Muscle layer of duodenum (tissue), 2 donors: ENCODE results near the gene MRPL48.

Experiments
- H3K27ac ChIP-seq: one replicate; pipeline ENCODE4 v1.7.0; 2013; ENCODE audit warnings: mild to moderate bottlenecking, low read length
- H3K27me3 ChIP-seq: one replicate; pipeline ENCODE4 v1.7.0; 2013; ENCODE audit warnings: low read depth, mild to moderate bottlenecking, control low read depth, low read length
- H3K36me3 ChIP-seq, 2 donors: one replicate each; pipeline ENCODE4 v1.7.0; 2013; ENCODE audit warnings: low read length in 2 of 2, control low read depth in 1 of 2, mild to moderate bottlenecking in 1 of 2; ENCODE audit not compliant: insufficient read depth in 2 of 2, control insufficient read depth in 1 of 2
- H3K4me1 ChIP-seq, 2 donors: one replicate each; pipeline ENCODE4 v1.7.0; 2013; ENCODE audit warnings: low read length in 2 of 2, mild to moderate bottlenecking in 2 of 2, control low read depth in 1 of 2, moderate library complexity in 1 of 2; ENCODE audit not compliant: insufficient read depth in 2 of 2, control insufficient read depth in 1 of 2
- H3K4me3 ChIP-seq, 2 donors: one replicate each; pipeline ENCODE4 v1.7.0; 2013; ENCODE audit warnings: low read length in 2 of 2, low read depth in 1 of 2, mild to moderate bottlenecking in 1 of 2
- H3K9me3 ChIP-seq, 2 donors: one replicate each; pipeline ENCODE4 v1.7.0; 2013; ENCODE audit warnings: low read length in 2 of 2, control low read depth in 1 of 2, mild to moderate bottlenecking in 1 of 2; ENCODE audit not compliant: control insufficient read depth in 1 of 2
- donor health status: healthy.

The MRPL48 gene

DNA sequence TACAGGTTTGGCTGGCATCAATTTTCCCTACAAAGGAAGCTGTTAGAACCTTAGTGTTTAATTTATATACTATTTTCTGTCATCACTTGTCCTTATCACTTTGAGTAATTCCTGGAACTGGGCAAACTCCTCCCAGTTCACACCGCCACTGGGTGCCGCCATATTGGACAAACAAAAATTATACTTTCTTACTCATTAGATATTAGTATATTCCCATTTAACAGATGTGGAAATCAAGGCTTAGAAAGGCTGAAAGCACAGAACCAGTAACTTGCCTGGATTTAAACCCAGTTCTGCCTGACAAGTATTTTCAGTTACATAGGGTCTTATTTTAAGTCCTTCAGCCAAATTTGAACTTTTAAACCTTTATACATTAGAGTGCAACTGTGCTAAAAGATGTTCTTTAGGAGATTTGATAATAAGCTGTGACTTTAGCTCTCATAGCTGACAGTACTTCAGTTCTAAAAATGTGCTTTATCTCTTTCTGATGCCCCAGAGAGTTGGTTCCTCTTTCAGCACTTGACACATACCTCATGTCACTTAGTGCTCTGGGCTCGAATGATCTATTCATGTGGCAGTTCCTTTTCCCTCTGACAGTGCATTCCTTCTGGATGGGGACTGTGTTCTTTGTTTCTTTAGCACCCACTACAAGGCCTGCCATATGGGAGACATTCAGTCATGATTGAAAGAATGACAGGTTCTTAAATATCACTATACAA, 63.5 kb downstream of the MRPL48 start:
- Histone ChIP-seq H3K4me1 (no peaks in the 10 kb centered on the region), H3K9me3 (no peaks in the 10 kb centered on the region), H3K4me3 (no peak overlapping the region), H3K27ac (no peak overlapping the region), H3K36me3 (no peaks in the 10 kb centered on the region), H3K27me3 (no peaks in the 10 kb centered on the region)

DNA sequence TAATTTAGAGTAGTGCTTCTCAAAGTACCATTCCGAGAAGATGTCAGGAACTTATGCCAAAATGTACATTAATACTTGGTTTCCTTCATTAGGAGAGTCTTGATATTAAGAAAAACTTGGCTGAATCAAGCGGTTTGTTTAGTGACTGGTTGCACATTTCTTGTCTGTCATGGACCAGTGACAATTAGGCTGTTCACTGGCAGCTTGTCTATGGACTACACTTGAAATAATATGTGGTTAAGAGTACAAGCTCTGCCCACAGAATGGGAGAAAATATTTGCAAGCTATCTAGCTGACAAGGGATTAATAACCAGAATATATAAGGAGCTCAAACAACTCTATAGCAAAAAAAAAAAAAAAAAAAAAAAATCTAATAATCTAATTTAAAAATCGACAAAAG, 64.4 kb downstream of the MRPL48 start:
- H3K4me3 ChIP-seq, result no peak overlapping the region
- no peaks in the 10 kb centered on the region for H3K9me3 ChIP-seq
- H3K36me3 ChIP-seq, result no peaks in the 10 kb centered on the region
- no peak overlapping the region for H3K27ac ChIP-seq
- no peaks in the 10 kb centered on the region for H3K27me3 ChIP-seq
- H3K4me1 ChIP-seq, result no peaks in the 10 kb centered on the region

DNA sequence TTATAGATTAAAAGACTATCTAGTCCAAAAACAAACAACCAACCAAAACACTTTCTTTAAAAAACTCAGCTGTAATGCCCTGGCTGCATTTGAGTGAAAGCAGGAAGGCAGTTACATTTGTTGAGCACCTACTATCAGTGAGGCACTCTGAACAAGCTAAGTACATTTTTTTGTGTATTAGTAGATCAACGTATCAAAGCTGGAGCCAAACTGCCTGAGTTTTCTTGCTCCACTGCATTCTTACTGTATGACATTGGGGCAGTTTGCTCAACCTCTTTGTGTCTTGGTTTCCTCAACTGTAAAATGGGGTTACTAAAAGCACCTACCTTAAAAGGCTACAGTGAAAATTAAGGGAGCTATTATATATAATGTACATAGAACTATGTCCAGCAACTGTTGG, 67.0 kb downstream of the MRPL48 start:
- no peak overlapping the region for H3K4me3 ChIP-seq
- H3K9me3 ChIP-seq, result no peaks in the 10 kb centered on the region
- no peaks in the 10 kb centered on the region for H3K27me3 ChIP-seq
- H3K36me3 ChIP-seq, result peaks cover 0 to 4% of the 10 kb centered on the region in 2 donors
- no peak overlapping the region for H3K27ac ChIP-seq
- H3K4me1 ChIP-seq, result no peaks in the 10 kb centered on the region

DNA sequence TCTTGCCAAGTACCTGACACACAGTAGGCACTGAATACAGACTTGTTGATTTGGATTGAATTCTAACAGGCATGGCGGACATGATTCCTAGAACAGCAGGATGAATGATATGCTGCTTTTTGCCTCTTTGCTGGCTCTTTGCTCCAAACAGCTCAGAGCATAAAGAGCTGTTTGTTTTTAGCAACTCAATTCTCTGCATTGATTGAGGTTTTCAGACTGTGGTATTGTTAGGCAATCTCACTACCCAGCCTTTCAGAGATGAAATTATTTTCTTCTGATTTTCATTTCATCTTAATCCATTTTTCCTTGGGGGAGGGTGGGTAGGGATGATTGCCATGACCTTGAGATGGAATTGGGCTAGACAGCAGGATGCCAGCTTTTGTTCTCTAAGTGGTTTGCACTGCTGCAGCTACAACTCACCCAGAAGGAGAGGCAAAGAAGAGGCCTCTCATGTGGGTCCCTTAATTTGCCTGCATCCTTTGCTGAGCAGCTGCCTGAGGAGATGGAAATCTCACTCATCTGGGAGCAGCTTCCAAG, 68.4 kb downstream of the MRPL48 start:
- Histone ChIP-seq H3K4me3 (no peak overlapping the region), H3K4me1 (no peaks in the 10 kb centered on the region), H3K36me3 (peaks cover 0 to 6% of the 10 kb centered on the region in 2 donors), H3K27me3 (no peaks in the 10 kb centered on the region), H3K27ac (no peak overlapping the region), H3K9me3 (no peaks in the 10 kb centered on the region)

DNA sequence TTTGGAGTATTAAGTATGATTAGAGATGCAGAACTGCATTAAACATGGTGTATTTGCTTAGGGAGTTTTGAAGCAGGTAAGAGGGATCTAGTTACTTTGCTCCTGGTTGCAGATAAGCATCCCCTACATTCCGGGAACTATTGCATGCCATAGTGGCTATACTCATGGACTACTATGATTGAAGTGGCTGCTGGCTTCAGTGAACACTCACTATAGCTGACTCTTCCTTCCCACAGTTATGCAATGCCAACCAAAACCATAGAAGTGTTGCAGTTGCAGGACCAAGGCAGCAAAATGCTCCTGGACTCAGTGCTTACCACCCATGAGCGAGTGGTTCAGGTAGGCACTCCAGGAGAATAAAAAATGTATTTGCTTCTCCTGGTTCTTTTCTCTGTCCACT, 72.0 kb downstream of the MRPL48 start:
- Histone ChIP-seq H3K36me3 (peaks cover 8 to 13% of the 10 kb centered on the region in 2 donors), H3K27ac (no peak overlapping the region), H3K9me3 (no peaks in the 10 kb centered on the region), H3K27me3 (no peaks in the 10 kb centered on the region), H3K4me3 (no peak overlapping the region), H3K4me1 (no peaks in the 10 kb centered on the region)

DNA sequence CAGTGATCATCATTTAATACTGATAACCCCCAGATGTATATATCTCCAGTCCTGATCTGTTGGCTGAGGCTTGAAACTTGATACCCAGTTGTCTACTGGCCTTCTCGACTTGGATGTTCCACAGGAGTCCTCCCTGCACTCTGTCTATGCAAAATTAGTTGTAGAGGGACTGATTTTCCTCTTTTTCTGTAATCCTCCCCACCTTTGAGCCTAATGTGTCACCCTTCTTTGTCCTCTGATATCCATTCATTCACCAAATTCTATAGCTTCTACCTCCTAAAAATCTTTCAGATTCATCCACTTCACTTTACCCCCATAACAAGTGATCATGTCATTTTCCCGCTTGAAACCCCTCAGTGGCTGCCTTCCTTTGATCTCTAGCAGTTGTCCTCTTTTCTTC, 72.5 kb downstream of the MRPL48 start:
- Histone ChIP-seq H3K9me3 (no peaks in the 10 kb centered on the region), H3K36me3 (peaks cover 10 to 13% of the 10 kb centered on the region in 2 donors), H3K27ac (no peak overlapping the region), H3K4me3 (no peak overlapping the region), H3K27me3 (no peaks in the 10 kb centered on the region), H3K4me1 (no peaks in the 10 kb centered on the region)

DNA sequence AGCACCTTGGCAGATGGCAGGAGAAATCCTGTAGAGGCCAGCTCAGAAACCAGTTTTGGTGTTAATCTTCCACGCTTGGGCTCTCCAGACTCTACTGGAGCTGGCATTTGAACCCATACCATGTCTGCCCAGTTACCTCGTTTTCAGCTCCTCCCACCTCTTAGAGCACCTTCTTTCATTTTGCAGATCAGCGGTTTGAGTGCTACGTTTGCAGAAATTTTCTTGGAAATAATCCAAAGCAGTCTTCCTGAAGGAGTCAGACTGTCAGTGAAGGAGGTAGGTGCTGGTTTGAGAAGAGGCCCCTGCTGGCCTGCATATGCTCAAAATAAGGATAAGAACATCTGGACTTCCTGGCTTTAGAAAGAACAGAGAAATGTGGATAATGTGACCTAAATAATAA, 75.3 kb downstream of the MRPL48 start:
- no peak overlapping the region for H3K4me3 ChIP-seq
- H3K27me3 ChIP-seq, result no peaks in the 10 kb centered on the region
- H3K27ac ChIP-seq, result no peak overlapping the region
- no peaks in the 10 kb centered on the region for H3K4me1 ChIP-seq
- no peaks in the 10 kb centered on the region for H3K9me3 ChIP-seq
- peaks cover 11 to 13% of the 10 kb centered on the region in 2 donors for H3K36me3 ChIP-seq

DNA sequence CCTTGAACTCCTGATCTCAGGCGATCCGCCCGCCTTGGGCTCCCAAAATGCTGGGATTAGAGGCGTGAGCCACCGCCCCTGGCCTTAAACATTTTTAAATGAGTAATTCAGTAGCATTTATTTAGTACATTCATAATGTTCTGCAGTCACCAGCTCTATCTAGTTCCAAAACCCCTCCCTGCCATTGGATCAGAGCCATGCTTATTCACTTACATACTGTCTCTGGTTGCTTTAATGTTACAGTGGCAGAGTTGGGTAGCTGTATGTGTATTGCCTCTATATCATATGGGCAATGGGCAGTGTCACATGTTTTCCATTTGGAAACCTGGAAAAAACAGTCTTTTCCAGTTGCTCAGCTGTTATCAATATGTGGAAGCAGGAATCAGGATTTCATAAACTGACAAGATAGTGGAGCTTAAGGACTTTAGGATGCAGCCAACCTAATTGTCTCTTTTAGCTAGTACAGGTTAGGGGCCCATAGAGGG, 78.5 kb downstream of the MRPL48 start:
- Histone ChIP-seq H3K4me3 (no peak overlapping the region), H3K9me3 (no peaks in the 10 kb centered on the region), H3K27me3 (no peaks in the 10 kb centered on the region), H3K27ac (no peak overlapping the region), H3K36me3 (peaks cover 7 to 11% of the 10 kb centered on the region in 2 donors), H3K4me1 (no peaks in the 10 kb centered on the region)

DNA sequence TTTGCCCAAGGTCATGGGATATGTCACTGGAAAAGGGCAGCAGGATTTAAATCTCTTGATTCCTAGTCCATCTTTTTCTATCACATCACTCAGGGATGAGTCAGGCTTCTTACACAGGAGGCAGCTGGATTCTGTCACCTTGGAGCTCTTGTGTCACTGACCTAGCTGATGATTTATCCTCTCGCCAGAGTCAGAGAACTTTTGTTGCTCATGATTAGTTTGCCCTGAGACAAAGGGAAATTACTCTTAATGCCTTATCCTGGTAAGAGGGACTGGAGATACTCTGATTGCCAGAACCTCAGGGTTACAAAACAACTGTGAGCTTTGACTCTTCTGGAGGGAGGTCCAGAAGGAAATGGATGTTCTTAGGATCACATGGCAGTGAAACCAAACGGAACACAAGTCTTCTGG, 78.9 kb downstream of the MRPL48 start:
- Histone ChIP-seq H3K4me3 (no peak overlapping the region), H3K36me3 (peaks cover 7 to 11% of the 10 kb centered on the region in 2 donors), H3K27ac (no peak overlapping the region), H3K9me3 (no peaks in the 10 kb centered on the region), H3K4me1 (no peaks in the 10 kb centered on the region), H3K27me3 (no peaks in the 10 kb centered on the region)

DNA sequence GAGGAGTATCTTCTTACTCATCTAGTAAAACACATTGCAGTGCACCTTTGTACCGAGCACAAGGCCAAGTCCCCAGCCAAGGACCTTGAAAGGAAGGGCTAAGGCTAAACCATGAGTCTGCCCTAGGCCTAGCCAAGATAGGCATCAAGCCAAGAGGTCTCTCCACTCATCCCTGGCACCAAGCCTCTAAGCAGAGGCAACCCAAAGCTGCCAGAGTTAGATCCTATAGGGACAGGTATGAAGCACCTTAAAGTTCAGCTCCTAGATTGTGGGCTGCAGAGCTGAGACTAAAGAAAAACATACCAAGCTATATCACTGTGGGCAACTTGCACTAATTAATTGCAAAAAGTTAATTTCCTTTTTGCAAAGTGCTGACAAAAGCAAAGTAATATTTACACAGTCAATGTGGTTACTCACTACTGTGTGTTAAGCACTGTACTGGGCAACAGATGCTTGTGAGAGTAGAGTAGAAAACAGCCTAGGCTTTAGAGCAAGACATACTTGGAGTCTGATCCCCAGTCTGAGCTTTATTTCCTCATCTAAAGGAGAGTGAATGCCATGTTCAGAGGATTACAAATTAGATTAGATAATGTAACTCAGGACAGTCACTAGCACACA, 81.8 kb downstream of the MRPL48 start:
- Histone ChIP-seq H3K36me3 (peaks cover 16% of the 10 kb centered on the region in 2 donors), H3K9me3 (no peaks in the 10 kb centered on the region), H3K4me1 (peaks cover 0 to 1% of the 10 kb centered on the region in 2 donors), H3K4me3 (no peak overlapping the region), H3K27ac (no peak overlapping the region), H3K27me3 (no peaks in the 10 kb centered on the region)

DNA sequence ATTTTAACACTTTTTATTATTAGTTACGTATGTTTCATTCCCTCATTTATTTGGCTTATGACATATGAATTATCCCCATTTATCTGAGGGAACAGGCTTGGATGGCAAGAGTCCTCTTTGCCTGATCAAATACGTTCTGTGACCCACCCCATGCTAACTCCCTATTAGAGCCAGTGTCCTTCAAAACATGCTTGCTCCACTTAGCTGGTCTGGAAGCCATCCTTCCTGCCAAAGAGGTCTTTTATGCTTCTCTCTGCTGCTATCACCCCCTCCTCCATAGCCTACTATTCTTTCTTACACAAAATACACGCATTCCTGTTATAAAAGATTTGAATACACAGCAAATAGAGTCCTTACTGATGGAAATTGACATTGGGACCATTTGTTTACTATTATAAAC, 82.6 kb downstream of the MRPL48 start:
- H3K36me3 ChIP-seq, result peaks cover 14 to 20% of the 10 kb centered on the region in 2 donors
- no peaks in the 10 kb centered on the region for H3K9me3 ChIP-seq
- H3K27ac ChIP-seq, result no peak overlapping the region
- no peaks in the 10 kb centered on the region for H3K27me3 ChIP-seq
- peaks cover 0 to 10% of the 10 kb centered on the region in 2 donors for H3K4me1 ChIP-seq
- no peak overlapping the region for H3K4me3 ChIP-seq
